GM18870 (cell line): ENCODE data around the gene KLHL33.

Source experiments
- ATAC-seq: cut with Tn5 transposase; IDR thresholded peaks from one replicate; pipeline ENCODE4 v1.9.1; 2021; ENCODE audit warnings: moderate library complexity; ENCODE audit not compliant: unreplicated experiment

KLHL33 gene

GRCh38 chr14:20417250-20418186 lies 18.4 kb downstream of the KLHL33 start:
- ATAC-seq, result no peak

- no peak for ATAC-seq
These were observed 19.7 kb downstream of the KLHL33 start for GRCh38 chr14:20416223-20416622.

- ATAC-seq, result peak; percentile 56
These were observed 20.2 kb downstream of the KLHL33 start for GRCh38 chr14:20415782-20416206.

DNA sequence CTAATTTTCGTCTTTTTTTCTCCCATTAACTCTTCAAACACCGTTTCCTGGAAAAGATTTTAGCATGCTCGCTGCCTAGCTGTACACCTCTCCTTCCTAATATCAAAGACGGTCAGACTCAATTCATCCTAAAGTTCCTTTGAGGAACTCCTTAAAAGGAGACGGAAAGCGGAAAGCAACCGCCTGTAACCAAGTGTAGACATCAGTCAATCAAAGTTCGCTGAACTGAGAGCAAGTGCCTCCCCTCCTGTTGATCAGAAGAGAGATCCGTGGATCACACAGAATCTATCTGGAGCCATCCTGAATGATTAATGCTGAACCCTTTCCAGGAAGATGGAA lies 22.3 kb downstream of the KLHL33 start:
- no peak for ATAC-seq

DNA sequence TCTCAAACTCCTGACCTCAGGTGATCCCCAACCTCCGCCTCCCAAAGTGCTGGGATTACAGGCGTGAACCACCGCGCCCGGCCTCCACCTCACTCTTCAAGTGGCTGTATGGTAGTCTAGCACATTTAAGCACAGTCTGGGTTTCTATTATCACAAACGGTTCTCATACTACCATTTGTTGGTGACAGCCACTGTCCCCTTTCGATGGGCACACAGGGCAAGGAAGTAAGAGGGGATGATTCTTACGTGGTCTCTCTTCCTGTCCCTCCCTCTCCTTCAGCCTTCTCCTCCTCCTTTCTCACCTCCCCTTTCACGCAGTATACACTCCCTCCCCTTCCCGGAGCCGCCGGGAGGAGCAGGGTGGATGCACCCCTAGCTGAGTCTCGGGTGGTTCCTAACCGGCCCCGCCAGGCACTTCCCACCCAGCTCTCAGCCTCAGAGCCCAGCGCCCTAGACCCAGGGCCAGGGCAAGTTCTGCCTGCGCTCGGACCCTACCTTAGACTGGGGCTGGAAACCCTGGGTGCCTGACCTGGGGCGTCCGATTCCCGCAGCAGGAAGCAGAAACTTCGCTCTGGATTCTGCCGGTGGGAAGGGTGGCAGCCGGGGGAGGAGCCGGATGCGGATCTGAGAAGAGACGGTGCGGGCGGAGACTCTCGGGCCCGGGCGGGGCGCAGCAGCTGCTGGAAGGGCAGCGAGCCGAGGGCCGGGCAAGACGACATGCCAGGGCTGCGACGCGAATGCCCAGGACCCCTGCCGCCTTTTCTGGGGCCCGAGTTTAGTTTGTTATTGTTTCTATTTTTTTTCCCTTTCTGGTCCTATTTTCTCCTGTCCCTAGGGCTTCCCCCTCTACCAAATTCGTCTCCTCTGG lies 22.9 kb downstream of the KLHL33 start, which contains the start of gene TEP1:
Gene TEP1 (minus strand): TSS at position 626 of the 868 bp plus-strand sequence. CDS start 5,062 bp downstream, outside the sequence.
- ATAC-seq, result peak; percentile 26

DNA sequence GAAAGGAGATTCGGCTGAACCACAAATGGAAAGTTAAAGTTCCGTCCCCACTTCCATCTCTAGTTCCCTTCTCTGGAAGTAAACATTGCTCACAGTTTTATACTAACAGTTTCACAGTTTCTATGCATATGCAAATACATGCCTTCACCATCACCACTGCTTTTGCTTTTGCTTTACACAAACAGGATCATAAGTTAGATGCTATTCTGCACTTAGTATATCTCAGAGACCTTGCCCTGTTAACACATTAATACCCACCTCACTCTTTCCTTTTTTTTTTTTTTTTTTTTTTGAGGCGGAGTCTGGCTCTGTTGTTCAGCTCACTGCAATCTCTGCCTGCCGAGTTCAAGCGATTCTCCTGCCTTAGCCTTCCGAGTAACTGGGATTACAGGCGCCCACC lies 23.6 kb downstream of the KLHL33 start:
- ATAC-seq, result peak; percentile 61

DNA sequence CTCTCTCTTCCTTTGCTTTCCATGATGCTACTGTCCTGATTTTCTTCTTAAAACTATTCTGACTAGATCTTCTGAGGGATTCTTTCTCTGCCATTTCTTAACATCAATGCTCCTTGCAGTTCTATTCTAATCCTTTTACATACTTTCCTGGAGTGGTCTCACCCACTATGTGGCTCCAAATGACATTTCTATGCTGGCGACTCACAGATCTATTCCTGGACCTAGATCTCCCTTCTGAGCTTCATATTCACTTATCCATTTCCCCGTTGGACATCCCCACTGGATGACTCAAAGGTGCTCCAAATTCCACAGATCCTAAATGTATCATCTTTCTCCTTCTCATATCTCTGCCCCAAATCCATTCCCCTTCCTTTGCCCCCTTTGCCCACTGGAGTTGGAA lies 26.7 kb downstream of the KLHL33 start:
- ATAC-seq, result no peak

- ATAC-seq, result no peak
These were observed 32.4 kb downstream of the KLHL33 start for GRCh38 chr14:20403521-20403920.

GRCh38 chr14:20400965-20401593 lies 34.9 kb downstream of the KLHL33 start:
- peak; percentile 45 for ATAC-seq

DNA sequence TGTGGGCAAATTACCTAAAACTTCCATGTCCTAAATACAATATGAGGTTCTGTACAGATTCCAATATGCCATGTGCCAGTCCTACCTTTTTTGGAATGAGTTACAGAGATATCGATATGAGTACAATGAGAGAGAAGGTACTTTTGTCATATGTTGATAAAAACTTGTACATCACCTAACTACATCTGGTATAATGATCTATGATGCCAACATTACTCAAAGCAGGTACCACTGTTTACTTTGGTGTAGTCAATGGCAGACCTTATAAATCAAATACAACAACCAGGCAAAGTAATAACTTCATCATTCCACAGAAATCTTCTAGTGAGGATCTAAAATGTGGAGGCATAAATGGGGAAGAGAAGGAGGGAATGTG lies 35.4 kb downstream of the KLHL33 start:
- peak; percentile 9 for ATAC-seq

DNA sequence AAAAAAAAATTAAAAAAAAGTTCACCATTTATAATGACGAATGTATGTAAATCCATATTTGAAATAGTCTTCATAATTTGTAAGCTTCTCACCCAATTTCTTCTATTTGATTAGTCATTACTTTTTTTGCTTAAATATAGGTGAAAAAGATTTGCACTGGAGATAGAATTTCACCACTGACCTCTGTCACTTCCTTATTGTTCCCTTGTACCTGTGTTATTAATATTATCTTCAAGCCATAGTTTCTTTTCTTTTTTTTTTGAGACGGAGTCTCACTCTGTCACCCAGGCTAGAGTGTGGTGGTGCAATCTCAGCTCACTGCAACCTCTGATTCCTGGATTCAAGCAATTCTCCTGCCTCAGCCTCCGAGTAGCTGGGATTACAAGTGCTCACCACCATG lies 38.5 kb downstream of the KLHL33 start:
- ATAC-seq, result no peak

DNA sequence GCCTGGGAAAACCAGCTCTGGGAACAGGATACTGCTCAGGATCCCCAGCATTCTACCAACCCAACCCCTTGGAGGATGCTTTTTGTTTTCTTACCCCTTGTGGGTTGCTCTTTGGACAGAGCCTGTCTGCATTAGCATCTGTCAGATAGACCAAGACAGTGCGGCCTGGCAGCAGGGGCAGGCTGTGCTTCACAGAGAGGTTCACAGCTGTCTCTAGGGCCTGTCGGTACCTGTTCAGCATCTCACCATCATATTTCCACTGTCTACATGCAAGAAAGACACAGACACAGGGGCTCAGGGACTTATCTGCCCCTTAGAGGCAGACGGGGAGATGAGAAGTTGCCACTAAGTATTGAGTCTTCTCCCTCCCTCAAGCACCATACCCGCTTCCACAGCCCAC lies 44.5 kb downstream of the KLHL33 start:
- no peak for ATAC-seq

DNA sequence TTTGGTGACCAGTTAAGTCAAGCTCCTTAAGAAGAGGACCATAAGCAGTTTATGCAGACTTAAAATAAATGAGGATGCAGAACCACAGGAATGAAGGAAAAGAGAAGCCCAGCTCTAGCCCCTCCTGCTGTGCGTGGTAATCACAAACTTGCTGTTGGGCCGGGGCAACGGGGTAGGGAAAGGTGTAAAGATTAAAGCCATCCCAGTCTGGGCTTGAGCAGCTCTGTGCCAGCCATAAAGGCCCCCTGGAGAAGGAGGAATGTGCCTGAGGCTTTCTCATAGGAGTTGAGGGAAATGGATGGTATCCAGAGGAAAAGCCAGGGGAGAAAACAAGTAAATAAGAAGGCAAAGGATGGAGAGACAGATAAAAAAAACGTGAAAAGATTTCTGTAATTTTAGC lies 47.8 kb downstream of the KLHL33 start:
- no peak for ATAC-seq

- ATAC-seq, result no peak
These were observed 48.4 kb downstream of the KLHL33 start for GRCh38 chr14:20387576-20387975.

DNA sequence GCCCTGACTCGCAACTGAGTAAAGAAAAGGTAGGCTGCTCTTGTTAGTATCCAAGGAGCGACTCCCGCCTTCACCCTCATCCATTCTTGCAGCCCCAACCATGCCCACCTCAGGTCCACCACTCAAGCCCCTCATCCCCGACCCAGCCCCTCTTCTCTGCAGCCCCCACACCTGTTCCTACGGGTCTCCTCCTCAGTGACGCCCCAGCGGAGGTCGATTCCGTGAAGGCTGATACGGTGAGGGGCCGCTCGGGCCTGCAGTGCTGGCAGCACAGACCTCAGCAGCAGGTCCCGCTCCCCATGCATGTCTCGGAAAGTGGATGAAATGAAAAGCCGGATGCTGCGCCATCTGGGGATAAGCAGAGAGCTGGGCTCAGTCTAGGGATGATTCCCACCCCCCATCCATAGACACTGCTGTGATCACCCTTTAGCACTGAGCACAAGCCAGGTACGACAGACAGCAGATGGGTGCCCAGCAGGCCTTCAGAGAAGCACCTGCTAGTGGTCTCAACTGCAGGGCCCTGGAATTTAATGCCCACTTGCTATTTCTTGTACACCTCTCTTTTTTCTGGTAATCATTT lies 49.6 kb downstream of the KLHL33 start:
- ATAC-seq, result no peak

GRCh38 chr14:20384886-20385285 lies 51.1 kb downstream of the KLHL33 start:
- no peak for ATAC-seq

- ATAC-seq, result no peak
These were observed 51.6 kb downstream of the KLHL33 start for GRCh38 chr14:20384321-20384720.

DNA sequence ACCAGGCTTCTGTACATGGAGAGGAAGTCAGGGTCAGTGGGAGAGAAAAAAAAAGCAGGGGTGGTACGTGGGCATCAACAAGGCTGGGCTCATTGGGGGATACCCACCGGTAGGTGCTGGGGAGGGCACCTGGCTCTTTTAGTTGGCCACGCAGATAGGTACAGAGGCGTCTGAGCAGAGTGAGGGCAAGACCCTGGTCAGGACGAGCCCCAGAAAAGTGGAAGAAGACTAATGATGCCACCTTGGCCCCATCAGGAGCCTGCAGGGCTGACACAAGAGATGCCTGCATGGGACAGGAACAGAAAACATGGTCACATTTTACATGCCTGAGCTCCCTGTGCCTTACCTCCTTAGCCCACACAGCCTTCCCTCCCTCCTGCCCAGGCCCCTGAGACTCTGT lies 52.3 kb downstream of the KLHL33 start:
- no peak for ATAC-seq

DNA sequence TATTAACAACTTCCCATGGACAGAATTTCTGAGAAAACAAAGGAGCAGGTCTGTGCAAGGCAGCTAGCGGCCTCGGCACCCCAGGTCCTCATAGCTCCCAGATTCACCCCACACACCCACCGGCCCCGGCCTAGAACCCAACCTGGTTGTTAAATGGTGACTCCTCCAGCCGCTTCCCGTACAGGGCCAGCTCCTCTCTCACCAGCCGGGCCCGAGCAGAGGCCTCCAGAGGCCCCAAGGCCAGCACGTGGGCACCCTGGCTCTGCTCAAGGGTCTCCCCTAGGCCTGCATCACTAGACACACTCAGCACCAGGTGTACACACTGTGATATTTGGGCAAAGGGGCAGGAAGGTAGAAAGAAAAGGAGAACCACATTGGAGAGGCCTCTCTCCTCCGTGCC lies 52.9 kb downstream of the KLHL33 start:
- ATAC-seq, result no peak

GRCh38 chr14:20382526-20382925 lies 53.4 kb downstream of the KLHL33 start:
- no peak for ATAC-seq

DNA sequence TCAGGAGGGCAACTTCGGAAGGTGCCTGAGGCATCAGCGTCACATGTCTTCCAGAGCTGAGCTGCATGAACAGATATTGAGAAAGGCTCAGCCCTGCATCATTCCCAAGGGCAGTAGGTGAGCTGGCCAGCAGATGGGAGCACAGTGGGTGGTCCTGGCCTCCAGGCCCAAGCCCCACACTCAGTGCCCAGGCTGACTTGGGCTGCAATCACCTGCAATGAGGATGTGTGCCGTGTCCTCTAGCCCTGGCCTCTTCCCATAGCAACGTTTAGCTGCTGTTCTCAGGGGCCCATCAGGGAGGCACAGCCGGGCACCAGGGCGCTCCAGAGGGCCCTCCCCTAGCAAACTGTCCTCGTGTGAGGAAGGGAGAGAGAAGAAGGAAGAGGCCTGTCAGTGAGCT lies 54.6 kb downstream of the KLHL33 start:
- no peak for ATAC-seq
